WTC11 (cell line): ENCODE measurements around the gene SPATA2L. TPM values are rescaled to one million over a fixed set of nuclear protein-coding genes. Genes with fewer than 3 reads are reported as not detected.

Experiments
- ATAC-seq: fragments of 200-7000 bp; cut with Tn5 transposase; 2 replicates; pipeline ENCODE4 v1.10.0; 2021; ENCODE audit warnings: mild to moderate bottlenecking, moderate library complexity
- CTCF ChIA-PET: fragments of 300-600 bp; sonication (Branson Sonifier 250); formaldehyde crosslinking; loops from one replicate; lab custom pipeline; 2021; ENCODE audit warnings: antibody characterized with exemption; lab: Charles Lee
- POLR2A ChIA-PET: fragments of 350-600 bp; sonication (Branson Sonifier 250); formaldehyde crosslinking; loops from one replicate; lab custom pipeline; 2021; ENCODE audit warnings: antibody characterized with exemption; lab: Charles Lee
- DNase-seq: peaks from one replicate; pipeline ENCODE4 v3.0.0; 2021; ENCODE audit warnings: low spot score
- H3K27ac Mint-ChIP-seq: 2 replicates; pipeline ENCODE4 v1.8.0; 2021; ENCODE audit warnings: mixed read lengths
- H3K27me3 Mint-ChIP-seq: 2 replicates; pipeline ENCODE4 v1.8.0; 2021; ENCODE audit warnings: low read depth, mild to moderate bottlenecking, moderate library complexity, mixed read lengths
- H3K36me3 Mint-ChIP-seq: 2 replicates; pipeline ENCODE4 v1.8.0; 2021; ENCODE audit warnings: mixed read lengths
- H3K4me1 Mint-ChIP-seq: 2 replicates; pipeline ENCODE4 v1.8.0; 2022; ENCODE audit warnings: mixed read lengths
- H3K4me3 Mint-ChIP-seq: 2 replicates; pipeline ENCODE4 v1.8.0; 2021; ENCODE audit warnings: mild to moderate bottlenecking, moderate library complexity, mixed read lengths
- H3K9me3 Mint-ChIP-seq: 2 replicates; pipeline ENCODE4 v1.8.0; 2021; ENCODE audit warnings: mixed read lengths
- ERG ChIP-seq: fragments of 250-450 bp; sonication (Bioruptor Pico); IDR thresholded peaks from 2 replicates; pipeline ENCODE4 v1.8.0; 2021; ENCODE audit warnings: mild to moderate bottlenecking
- MXD4 ChIP-seq: fragments of 250-450 bp; sonication (Bioruptor Pico); IDR thresholded peaks from 2 replicates; pipeline ENCODE4 v1.8.0; 2021; ENCODE audit warnings: mild to moderate bottlenecking, moderate library complexity, borderline replicate concordance
- MYBL2 ChIP-seq: sonication (generic); formaldehyde crosslinking; IDR thresholded peaks from 2 replicates; pipeline ENCODE4 v1.8.1; 2023; ENCODE audit warnings: mild to moderate bottlenecking, moderate library complexity, missing genetic modification reagents
- PRRX2 ChIP-seq: fragments of 250-450 bp; sonication (Bioruptor Pico); IDR thresholded peaks from 2 replicates; pipeline ENCODE4 v1.8.0; 2021; ENCODE audit warnings: mild to moderate bottlenecking
- RELA ChIP-seq: sonication (generic); formaldehyde crosslinking; IDR thresholded peaks from 2 replicates; pipeline ENCODE4 v1.8.1; 2022; ENCODE audit warnings: missing genetic modification reagents, mild to moderate bottlenecking, borderline replicate concordance
- SOX15 ChIP-seq: fragments of 250-450 bp; sonication (Bioruptor Pico); IDR thresholded peaks from 2 replicates; pipeline ENCODE4 v1.9.0; 2021; ENCODE audit warnings: mild to moderate bottlenecking
- TP53 ChIP-seq: sonication (generic); formaldehyde crosslinking; IDR thresholded peaks from 2 replicates; pipeline ENCODE4 v1.8.1; 2023; ENCODE audit warnings: mild to moderate bottlenecking, missing genetic modification reagents
- USF1 ChIP-seq: sonication (generic); formaldehyde crosslinking; IDR thresholded peaks from 2 replicates; pipeline ENCODE4 v1.8.0; 2022; ENCODE audit warnings: mild to moderate bottlenecking, missing genetic modification reagents
- ZBTB43 ChIP-seq: sonication (generic); formaldehyde crosslinking; IDR thresholded peaks from 2 replicates; pipeline ENCODE4 v1.8.1; 2023; ENCODE audit warnings: mild to moderate bottlenecking, missing genetic modification reagents
- ZNF263 ChIP-seq: sonication (generic); formaldehyde crosslinking; IDR thresholded peaks from 2 replicates; pipeline ENCODE4 v1.8.1; 2022; ENCODE audit warnings: low read depth, mild to moderate bottlenecking, moderate library complexity, missing genetic modification reagents
- ZNF423 ChIP-seq: fragments of 250-450 bp; sonication (Bioruptor Pico); IDR thresholded peaks from 2 replicates; pipeline ENCODE4 v2.1.2; 2022; ENCODE audit warnings: mild to moderate bottlenecking, moderate library complexity
- total RNA-seq: library from RNA; stranded (reverse); gene quantifications from 3 replicates; pipeline ENCODE4 v1.2.3, GENCODE V29; 2021
- TF ChIP-seq, protein P1 (sequence below): fragments of 250-450 bp; sonication (Bioruptor Pico); conservative IDR thresholded peaks from 2 replicates; pipeline ENCODE4 v1.9.0; 2021; ENCODE audit warnings: mild to moderate bottlenecking
- TF ChIP-seq, protein P2 (sequence below): sonication (generic); formaldehyde crosslinking; IDR thresholded peaks from 2 replicates; pipeline ENCODE4 v1.8.0; 2022; ENCODE audit warnings: missing genetic modification reagents

Gene SPATA2L
- total RNA-seq, 1 experiment from 2014 or later, result 15.7 TPM

DNA sequence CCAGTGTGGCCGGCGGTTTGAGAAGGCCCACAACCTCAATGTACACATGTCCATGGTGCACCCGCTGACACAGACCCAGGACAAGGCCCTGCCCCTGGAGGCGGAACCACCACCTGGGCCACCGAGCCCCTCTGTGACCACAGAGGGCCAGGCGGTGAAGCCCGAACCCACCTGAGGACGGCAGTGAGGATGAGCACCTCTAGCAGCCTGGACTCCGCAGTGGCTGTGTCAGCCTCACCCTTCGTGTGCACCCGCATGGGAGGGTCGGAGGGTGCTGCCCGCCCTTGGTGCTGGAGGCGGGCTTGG lies 36.5 kb upstream of the SPATA2L start:
- no peak overlapping the region for H3K4me3 Mint-ChIP-seq
- no peaks in the 10 kb centered on the region for H3K27me3 Mint-ChIP-seq
- TF ChIP-seq, protein P1, sequence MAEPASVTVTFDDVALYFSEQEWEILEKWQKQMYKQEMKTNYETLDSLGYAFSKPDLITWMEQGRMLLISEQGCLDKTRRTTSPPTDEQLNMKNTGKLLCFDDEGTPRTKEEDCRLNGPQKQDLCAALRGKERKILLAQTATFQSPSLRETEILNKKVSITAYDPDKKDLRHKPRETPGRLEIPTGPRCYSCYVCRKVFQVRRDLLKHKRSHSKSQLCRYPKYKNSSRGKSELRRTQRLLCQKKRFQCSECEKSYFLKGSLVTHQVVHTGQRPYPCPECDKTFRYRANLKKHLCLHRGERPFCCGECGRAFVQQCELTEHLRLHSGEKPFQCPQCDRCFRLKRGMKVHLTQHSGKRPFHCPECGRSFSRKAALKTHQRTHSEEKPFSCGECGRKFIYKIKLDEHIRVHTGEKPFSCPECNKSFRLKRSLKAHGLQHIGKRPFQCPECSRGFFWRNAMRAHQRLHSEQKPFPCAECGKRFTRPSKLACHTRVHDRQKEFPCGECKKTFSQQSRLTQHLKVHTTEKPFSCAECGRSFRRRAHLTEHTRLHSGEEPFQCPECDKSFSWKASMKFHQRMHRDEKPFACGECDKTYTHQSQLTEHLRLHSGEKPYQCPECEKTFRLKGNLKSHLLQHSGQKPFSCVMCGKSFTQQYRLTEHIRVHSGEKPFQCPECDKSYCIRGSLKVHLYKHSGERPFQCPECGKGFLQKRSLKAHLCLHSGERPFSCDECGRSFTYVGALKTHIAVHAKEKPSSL (CRISPR knock-in tag), result no peak
- no peak for TF ChIP-seq TP53 (CRISPR knock-in tag)
- no peak for TF ChIP-seq ZNF423 (CRISPR knock-in tag)
- TF ChIP-seq ERG (CRISPR knock-in tag), result no peak
- no peak for TF ChIP-seq MXD4 (CRISPR knock-in tag)
- TF ChIP-seq MYBL2 (CRISPR knock-in tag), result no peak
- TF ChIP-seq SOX15 (CRISPR knock-in tag), result no peak
- no peak for TF ChIP-seq ZBTB43 (CRISPR knock-in tag)
- no peak for TF ChIP-seq PRRX2 (CRISPR knock-in tag)
- TF ChIP-seq ZNF263 (CRISPR knock-in tag), result no peak
- no peak for TF ChIP-seq USF1 (CRISPR knock-in tag)
- TF ChIP-seq, protein P2, sequence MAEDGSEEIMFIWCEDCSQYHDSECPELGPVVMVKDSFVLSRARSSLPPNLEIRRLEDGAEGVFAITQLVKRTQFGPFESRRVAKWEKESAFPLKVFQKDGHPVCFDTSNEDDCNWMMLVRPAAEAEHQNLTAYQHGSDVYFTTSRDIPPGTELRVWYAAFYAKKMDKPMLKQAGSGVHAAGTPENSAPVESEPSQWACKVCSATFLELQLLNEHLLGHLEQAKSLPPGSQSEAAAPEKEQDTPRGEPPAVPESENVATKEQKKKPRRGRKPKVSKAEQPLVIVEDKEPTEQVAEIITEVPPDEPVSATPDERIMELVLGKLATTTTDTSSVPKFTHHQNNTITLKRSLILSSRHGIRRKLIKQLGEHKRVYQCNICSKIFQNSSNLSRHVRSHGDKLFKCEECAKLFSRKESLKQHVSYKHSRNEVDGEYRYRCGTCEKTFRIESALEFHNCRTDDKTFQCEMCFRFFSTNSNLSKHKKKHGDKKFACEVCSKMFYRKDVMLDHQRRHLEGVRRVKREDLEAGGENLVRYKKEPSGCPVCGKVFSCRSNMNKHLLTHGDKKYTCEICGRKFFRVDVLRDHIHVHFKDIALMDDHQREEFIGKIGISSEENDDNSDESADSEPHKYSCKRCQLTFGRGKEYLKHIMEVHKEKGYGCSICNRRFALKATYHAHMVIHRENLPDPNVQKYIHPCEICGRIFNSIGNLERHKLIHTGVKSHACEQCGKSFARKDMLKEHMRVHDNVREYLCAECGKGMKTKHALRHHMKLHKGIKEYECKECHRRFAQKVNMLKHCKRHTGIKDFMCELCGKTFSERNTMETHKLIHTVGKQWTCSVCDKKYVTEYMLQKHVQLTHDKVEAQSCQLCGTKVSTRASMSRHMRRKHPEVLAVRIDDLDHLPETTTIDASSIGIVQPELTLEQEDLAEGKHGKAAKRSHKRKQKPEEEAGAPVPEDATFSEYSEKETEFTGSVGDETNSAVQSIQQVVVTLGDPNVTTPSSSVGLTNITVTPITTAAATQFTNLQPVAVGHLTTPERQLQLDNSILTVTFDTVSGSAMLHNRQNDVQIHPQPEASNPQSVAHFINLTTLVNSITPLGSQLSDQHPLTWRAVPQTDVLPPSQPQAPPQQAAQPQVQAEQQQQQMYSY, result no peak
- CTCF ChIA-PET, result interaction anchor here (1.5 to 1.7 kb wide), 2 partner anchors 32 to 38 kb away, joined by 6 to 16 read pairs; no protein-coding TSS in a partner anchor
- H3K36me3 Mint-ChIP-seq, result peaks cover 73% of the 10 kb centered on the region
- DNase-seq (no peak), ATAC-seq (no peak)
- POLR2A ChIA-PET, result no interaction called here
- no peak overlapping the region for H3K27ac Mint-ChIP-seq
- no peaks in the 10 kb centered on the region for H3K4me1 Mint-ChIP-seq
- H3K9me3 Mint-ChIP-seq, result no peaks in the 10 kb centered on the region

GRCh38 chr16:89737341-89738071 lies 36.0 kb upstream of the SPATA2L start:
- peaks cover 71% of the 10 kb centered on the region for H3K36me3 Mint-ChIP-seq
- no peak overlapping the region for H3K27ac Mint-ChIP-seq
- no peak for DNase-seq

More at GRCh38 chr16:89737341-89738071, 36.0 kb upstream of the SPATA2L start:
- Mint-ChIP-seq H3K4me3 (no peak overlapping the region), H3K4me1 (no peaks in the 10 kb centered on the region), H3K9me3 (no peaks in the 10 kb centered on the region), H3K27me3 (no peaks in the 10 kb centered on the region)
- no peak for TF ChIP-seq RELA (CRISPR knock-in tag)
- ChIA-PET CTCF (interaction anchor here (1.7 kb wide), 1 partner anchor 31 kb away, joined by 16 read pairs; no protein-coding TSS in a partner anchor), POLR2A (interaction anchor here (0.6 to 0.7 kb wide), 2 partner anchors 652 to 1219 kb away, joined by 3 to 5 read pairs; no protein-coding TSS in a partner anchor)
- ATAC-seq, result no peak
